Endometrium (tissue), 2 donors: ENCODE measurements around the gene PTGER1.

ENCODE experiments used
- FAIRE-seq: peaks from 2 replicates; lab custom pipeline; 2012; peaks lifted over from hg19 to GRCh38; lab: Jason Lieb, UNC
- donor health status: control.
- donor health status: control.

The PTGER1 gene

DNA sequence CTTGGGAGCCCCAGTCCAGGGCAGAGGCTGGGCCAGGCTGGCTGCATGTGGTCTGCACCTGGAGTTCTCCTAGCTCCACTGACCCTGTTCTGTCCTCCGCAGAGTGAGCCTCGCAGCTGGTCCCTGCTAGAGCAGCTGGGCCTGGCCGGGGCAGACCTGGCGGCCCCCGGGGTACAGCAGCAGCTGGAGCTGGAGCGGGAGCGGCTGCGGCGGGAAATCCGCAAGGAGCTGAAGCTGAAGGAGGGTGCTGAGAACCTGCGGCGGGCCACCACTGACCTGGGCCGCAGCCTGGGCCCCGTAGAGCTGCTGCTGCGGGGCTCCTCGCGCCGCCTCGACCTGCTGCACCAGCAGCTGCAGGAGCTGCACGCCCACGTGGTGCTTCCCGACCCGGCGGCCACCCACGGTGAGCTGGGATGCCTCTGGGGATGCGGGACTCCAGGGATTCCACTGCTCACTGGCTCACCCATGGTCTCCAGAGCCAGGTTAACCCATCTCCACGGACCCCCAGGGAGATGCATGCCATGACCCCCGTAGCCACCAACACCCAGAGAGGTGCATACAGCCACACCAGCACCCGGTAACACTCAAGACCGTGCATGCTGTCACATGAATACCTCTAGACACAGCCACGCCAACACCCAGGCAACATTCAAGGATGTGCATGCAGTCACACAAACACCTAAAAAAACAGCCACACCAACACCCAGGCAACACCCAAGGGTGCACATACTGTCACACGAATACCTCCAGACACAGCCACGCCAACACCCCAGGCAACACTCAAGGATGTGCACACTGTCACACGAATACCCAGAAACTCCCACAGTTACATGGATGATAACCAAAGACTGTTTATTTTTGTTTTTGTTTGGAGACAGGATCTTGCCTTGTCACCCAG is 33.9 kb downstream of the PTGER1 start:
- FAIRE-seq = no peak

DNA sequence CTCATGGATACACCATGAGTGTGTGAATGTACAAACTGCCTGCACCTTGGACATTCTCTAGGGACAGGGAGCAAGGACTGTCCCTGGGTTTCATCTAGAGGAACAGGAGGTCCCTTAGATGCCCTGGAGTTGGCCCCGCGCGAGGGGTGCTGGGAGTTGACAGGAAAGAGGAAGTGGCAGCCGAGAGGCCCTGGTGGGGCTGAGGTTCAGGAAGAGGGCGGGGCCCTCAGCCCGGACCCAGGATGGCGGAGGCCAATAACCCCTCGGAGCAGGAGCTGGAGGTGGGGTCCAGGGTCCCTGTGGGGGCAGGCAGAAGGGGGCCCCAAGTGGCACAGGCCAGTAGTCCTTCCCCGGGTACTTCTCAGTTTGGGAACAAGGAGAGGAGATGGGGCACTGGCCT is 35.1 kb downstream of the PTGER1 start:
- FAIRE-seq = no peak

GRCh38 chr19:14439014-14439413 is 36.1 kb downstream of the PTGER1 start:
- FAIRE-seq = no peak

DNA sequence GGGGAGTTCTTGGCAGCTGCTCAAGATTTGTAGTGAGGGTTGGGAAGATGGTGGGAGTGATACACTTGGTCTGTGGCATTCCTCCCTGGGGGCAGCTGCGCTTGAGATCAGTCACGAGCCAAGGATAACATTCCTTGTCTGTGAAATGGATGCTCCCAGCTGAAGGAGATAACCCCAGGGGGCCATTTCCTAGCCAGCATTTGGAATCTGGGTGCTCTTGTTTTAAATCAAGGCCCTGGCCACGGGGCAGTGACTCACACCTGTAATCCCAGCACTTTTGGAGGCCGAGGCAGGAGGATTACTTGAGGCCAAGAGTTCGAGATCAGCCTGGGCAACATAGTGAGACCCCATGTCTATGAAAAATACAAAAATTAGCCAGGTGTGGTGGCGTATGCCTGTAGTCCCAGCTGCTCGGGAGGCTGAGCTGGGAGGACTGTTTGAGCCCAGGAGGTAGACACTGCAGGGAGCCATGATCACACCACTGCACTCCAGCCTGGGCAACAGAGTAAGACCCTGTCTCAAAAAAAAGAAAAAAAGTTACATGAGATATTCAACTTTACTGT is 37.5 kb downstream of the PTGER1 start:
- FAIRE-seq = no peak

- no peak for FAIRE-seq
Measured at GRCh38 chr19:14435320-14436050, 39.7 kb downstream of the PTGER1 start.

- no peak for FAIRE-seq
Measured at GRCh38 chr19:14434543-14435319, 40.4 kb downstream of the PTGER1 start.

DNA sequence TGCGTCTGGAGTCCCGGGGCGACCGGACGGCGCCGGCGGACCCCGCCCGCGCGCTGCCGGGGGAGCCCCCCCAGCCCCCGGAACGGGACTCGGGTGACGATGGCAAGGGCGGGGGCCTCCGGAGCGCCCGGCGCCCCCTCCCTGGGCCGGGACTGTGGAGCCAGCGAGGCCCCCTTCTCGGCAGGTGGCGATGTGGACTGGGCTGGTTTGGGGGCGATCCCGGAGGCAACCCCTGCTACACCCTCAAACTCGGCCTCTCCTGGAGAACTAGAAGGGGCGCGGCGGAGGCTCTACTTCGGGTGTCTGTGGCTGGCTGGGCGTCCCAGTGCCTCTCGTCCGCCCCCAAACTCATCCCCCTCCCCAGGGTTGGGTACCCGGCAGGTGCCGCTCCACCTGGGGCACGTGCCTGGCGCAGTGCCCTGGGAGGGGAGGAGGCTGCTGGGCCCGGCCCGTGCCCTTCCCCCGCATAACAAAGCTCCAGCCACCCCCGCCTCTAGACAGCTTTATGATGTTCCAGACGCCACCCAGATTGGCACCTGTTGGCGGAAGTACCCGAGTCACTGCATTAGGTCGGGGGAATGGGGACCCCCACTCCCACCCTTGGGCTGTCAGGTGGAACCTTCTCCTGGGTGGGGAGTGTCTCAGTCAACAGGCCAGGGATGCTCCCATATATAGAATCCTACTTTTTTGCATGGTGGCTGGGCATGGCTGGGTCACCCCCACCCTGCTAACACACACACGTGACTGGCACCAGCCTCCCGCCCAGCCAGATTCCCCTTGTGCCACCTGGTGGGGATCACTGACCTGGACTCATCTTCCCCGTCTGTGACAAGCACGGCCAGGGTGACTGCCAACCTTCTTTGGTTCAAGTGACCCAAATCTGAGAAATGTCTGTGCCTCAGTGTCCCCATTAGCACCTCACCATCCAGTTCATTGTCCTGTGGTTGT is 41.3 kb downstream of the PTGER1 start:
- FAIRE-seq = no peak

- FAIRE-seq = no peak
Measured at GRCh38 chr19:14432791-14433553, 42.2 kb downstream of the PTGER1 start, which contains the start of gene PKN1. TSS of gene PKN1 (plus strand) at chr19:14433306. CDS start at chr19:14433522, 216 bp downstream.

GRCh38 chr19:14430712-14431111 is 44.4 kb downstream of the PTGER1 start:
- FAIRE-seq = no peak

DNA sequence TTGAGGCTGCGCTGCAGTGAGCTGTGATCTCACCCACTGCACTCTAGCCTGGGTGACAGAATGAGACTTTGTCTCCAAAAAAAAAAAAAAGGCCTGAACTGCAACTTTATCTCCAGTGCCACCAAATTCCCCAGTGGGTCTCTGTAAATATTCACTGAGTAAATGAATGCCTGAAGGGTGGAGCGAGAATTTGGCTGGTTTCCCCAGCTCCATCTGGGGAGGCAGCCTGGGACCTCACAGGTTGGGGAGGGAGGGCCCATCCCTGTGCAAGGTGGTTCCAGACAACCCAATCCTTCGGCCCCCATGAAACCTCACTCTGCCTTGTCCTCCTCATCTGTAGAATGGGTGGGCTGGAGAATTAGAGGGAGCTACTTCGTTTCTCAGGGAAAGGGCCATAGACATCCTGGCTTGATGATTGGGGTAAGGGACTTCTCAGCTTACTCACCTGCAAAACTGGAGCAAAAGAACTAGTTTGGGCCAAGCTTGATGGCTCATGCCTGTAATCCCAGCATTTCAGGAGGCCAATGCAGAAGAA is 46.2 kb downstream of the PTGER1 start:
- FAIRE-seq = no peak

DNA sequence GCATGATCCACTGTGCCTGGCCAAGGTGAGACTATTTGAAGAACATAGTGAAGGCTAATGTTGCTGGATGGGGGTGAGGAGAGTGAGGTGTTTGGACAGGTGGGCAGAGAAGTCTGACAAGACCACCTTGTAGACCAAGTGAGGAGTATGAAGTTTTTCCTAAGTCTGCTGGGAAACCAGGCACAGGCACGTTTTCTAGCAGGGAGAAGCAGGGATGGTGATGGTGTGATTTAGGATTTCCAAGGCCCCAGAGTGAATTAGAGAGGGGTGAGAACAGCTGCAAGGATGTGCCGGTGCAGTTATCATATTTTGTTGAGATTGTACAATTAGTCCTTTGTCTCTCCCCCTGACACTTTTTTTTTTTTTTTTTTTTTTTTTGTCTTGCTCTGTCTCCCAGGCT is 47.7 kb downstream of the PTGER1 start:
- FAIRE-seq = no peak

DNA sequence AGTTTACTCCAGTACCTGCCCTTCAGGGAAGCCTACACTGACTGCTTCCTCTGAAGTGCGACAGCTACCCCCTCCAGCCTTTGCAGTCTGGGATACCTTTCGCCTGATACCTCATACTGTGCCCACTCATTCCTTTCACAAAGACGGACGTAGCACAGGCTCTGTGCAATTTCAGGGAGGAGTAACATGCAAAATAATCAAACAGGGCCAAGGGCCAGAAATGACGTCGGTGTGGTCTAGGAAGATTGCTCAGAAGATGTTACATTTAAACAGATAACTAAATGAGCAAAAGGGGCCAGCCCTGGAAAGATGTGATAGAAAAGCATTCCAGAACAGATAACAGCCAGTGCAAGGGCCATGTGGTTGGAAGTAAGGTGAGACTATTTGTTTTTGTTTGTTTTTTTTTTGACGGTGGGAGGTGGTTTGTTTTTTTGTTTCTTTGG is 49.4 kb downstream of the PTGER1 start:
- no peak for FAIRE-seq
